Measurements from ENCODE around the gene KIAA0232.
"Not testable (repeated sequence)": the region's sequence is repeated elsewhere in the genome, so short reads cannot be mapped to it uniquely, and the experiment has no call there.

The KIAA0232 gene

GRCh38 chr4:6804082-6804752 is 21.7 kb downstream of the KIAA0232 start:
- no peak for DNase-seq (ENCODE audit: low spot score)

- no peak for DNase-seq (ENCODE audit: low spot score)
Measured at GRCh38 chr4:6806924-6807626, 24.5 kb downstream of the KIAA0232 start.

GRCh38 chr4:6808259-6808658 is 25.7 kb downstream of the KIAA0232 start:
- no peak for DNase-seq (ENCODE audit: low spot score)

GRCh38 chr4:6811165-6811564 is 28.6 kb downstream of the KIAA0232 start:
- no peak for DNase-seq (ENCODE audit: low spot score)

GRCh38 chr4:6812766-6813165 is 30.2 kb downstream of the KIAA0232 start:
- DNase-seq (ENCODE audit: low spot score): no peak

GRCh38 chr4:6813725-6814124 is 31.2 kb downstream of the KIAA0232 start:
- DNase-seq (ENCODE audit: low spot score): no peak

- DNase-seq (ENCODE audit: low spot score): no peak
Measured at GRCh38 chr4:6815029-6815836, 32.7 kb downstream of the KIAA0232 start.

- DNase-seq (ENCODE audit: low spot score): no peak
Measured at GRCh38 chr4:6819295-6819694, 36.8 kb downstream of the KIAA0232 start.

GRCh38 chr4:6820695-6821094 is 38.2 kb downstream of the KIAA0232 start:
- no peak for DNase-seq (ENCODE audit: low spot score)

- no peak for DNase-seq (ENCODE audit: low spot score)
Measured at GRCh38 chr4:6824071-6824470, 41.5 kb downstream of the KIAA0232 start.

- DNase-seq (ENCODE audit: low spot score): no peak
Measured at GRCh38 chr4:6824772-6825402, 42.4 kb downstream of the KIAA0232 start.

- DNase-seq (ENCODE audit: low spot score): no peak
Measured at GRCh38 chr4:6825403-6825802, 42.9 kb downstream of the KIAA0232 start.

GRCh38 chr4:6826781-6827508 is 44.4 kb downstream of the KIAA0232 start:
- no peak for DNase-seq (ENCODE audit: low spot score)

GRCh38 chr4:6829086-6829485 is 46.6 kb downstream of the KIAA0232 start:
- no peak for DNase-seq (ENCODE audit: low spot score)

- no peak for DNase-seq (ENCODE audit: low spot score)
Measured at GRCh38 chr4:6834867-6835266, 52.3 kb downstream of the KIAA0232 start.

GRCh38 chr4:6835616-6836015 is 53.1 kb downstream of the KIAA0232 start:
- DNase-seq (ENCODE audit: low spot score): not testable (repeated sequence)

GRCh38 chr4:6837106-6837505 is 54.6 kb downstream of the KIAA0232 start:
- not testable (repeated sequence) for DNase-seq (ENCODE audit: low spot score)

GRCh38 chr4:6839579-6839978 is 57.1 kb downstream of the KIAA0232 start:
- no peak for DNase-seq (ENCODE audit: low spot score)

- no peak for DNase-seq (ENCODE audit: low spot score)
Measured at GRCh38 chr4:6840062-6840976, 57.8 kb downstream of the KIAA0232 start.

- DNase-seq (ENCODE audit: low spot score): no peak
Measured at GRCh38 chr4:6845027-6845426, 62.5 kb downstream of the KIAA0232 start.

- DNase-seq (ENCODE audit: low spot score): no peak
Measured at GRCh38 chr4:6845574-6845973, 63.0 kb downstream of the KIAA0232 start.
